ENCODE measurements around the gene UBTD1. TPM values are rescaled to one million over a fixed set of nuclear protein-coding genes. Genes with fewer than 3 reads are reported as not detected.

UBTD1 gene, protein sequence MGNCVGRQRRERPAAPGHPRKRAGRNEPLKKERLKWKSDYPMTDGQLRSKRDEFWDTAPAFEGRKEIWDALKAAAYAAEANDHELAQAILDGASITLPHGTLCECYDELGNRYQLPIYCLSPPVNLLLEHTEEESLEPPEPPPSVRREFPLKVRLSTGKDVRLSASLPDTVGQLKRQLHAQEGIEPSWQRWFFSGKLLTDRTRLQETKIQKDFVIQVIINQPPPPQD
- total RNA-seq: 29.7 and 34.0 TPM in 2 replicates

DNA sequence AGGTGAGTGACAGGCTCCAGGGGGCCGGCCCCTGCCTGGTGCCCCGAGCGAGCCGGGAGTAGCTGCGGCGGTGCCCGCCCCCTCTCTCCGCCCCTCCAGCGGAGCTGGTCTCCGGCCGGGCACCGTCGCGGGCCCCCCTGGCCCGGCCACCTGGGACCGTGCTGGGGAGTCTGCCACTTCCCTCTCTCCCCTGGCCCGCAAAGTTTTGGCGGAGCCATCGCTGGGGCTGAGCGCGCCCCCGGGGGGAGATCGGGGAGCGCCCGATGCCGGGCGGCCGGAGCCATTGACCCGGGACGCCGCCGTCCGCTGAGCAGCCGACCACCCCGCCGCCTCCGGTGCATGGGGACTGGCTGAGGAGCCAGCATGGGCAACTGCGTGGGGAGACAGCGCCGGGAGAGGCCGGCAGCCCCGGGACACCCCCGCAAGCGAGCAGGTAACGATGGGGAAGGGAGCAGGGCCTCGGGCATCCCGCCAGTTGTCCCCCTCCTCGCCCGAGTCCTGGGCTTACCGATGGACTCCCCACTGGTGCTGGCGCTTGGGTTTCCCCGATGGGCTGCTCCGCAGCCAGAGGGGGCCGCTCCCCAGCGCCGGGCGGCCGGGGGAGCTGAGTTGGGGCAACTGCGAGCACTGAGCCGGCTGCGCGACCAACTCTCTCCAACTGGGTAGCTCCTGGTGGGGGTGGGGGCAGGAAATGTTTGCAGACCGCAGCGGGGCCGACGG lies at the start of gene UBTD1:
UBTD1 (plus strand) TSS at position 84 of the 720 bp plus-strand sequence; CDS start at position 364, 280 bp downstream.

DNA sequence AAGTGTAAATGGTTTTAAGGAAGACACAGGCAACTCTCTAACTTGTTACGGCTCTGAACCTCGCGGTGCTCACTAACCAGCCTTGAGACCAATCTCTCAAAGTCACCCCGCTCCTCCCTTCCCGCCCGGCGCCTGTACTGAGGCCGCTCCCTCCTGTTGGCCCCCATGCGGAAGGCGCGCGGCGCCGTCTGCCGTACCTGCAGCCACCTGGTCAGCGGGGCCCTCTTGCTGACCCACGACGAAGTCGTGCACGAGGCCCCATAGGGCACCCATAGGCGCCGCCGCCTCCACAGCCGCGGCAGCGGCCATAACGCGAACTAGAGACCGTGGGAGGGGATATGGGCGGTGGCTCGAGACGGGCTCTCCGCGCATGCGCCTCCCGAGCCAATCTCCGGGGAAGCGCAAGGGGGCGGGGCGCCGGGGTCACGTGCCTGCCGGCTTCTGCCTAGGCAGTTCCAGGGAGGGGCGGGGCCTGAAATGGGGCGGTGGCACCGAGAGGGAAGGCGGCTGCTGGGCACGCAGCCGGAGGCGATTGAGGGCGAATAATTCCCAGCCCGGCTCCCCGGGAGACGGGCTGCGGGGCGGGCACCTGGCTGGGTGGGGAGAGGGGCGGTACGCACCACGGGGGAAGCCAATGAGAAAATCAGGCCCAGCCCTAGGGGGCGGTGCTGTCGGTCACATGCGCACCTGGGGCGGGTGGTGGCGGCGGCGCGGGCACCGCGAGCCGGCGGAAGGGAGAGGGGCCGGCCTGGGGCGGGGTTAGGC lies 466 bp upstream of the UBTD1 start, which contains the start of gene MMS19:
MMS19 (minus strand) TSS at position 347 of the 765 bp plus-strand sequence; CDS start at position 309, 38 bp downstream.

DNA sequence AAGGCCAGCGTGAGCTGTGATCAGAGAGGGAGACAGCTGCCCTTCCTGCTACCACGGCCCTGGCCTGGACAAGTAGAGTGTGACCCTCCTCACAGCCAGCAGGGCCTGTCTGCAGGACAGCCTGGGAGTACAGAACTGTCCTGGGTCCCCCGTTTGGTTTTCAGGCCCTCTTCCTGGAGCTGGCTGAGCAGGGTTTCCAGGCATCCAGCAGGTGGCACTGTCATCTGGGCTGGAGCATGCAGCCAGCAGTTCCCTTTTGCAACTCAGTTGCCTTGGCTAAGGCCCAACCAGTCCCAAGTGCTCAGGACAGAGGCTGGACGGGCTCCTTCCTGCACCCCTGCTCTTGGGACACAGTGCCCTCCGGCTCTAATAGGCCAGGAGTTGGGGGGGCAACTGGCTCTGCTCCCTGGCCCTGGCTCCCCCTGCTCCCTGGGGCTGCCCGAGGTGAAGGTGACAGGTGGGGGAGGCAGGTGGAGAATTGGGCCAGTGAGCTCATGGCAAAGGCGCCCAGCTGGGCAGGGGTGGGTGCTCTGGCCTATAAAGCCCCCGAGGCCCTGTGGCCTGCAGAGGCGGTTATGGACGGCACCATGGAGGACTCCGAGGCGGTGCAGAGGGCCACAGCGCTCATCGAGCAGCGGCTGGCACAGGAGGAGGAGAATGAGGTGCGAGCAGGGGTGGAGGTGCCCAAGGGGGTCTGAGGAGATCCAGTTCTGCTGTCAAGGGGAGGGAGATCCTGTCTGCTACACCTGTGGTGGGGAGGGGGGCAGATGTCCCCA lies 73.7 kb downstream of the UBTD1 start, which contains the start of gene ANKRD2:
ANKRD2 (plus strand) TSS at position 566 of the 776 bp plus-strand sequence; CDS start at position 576, 10 bp downstream.

DNA sequence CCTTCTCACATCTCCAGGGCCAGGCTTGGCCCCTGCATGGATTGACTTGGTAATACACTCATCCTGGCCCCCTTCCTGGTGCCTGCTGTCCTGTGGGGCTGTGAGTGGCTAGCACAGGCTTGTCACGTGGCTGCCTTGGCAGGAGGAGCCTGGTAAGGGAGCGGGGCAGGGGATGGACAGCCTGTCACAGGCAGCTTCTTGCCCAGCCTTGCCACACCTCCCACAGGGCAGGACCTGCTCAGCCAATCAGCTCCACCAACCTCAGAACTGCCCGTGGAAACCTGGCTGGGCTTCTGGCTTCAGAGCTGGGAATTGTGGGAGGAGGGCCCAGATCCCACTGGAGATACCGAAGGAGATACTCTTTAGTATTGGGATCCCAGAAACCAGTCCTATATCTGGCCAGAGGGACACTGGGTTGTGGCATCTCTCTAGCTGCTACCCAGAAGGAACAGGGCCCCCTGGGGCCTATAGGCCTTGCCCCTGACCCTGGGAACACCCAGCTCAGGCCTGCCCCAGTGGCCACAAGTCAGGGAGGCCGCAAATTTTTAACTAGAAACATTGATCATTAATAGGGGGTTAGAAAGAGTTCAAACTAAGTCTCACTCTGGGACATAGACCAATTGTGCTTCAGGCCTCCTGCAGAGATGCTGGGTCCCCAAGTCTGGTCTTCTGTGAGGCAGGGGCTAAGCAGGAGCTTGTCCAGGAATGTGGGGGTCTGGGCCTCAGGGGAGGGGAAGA lies 85.5 kb downstream of the UBTD1 start, which contains the start of gene HOGA1:
HOGA1 (plus strand) TSS at position 330 of the 738 bp plus-strand sequence; CDS start at position 645, 315 bp downstream.

DNA sequence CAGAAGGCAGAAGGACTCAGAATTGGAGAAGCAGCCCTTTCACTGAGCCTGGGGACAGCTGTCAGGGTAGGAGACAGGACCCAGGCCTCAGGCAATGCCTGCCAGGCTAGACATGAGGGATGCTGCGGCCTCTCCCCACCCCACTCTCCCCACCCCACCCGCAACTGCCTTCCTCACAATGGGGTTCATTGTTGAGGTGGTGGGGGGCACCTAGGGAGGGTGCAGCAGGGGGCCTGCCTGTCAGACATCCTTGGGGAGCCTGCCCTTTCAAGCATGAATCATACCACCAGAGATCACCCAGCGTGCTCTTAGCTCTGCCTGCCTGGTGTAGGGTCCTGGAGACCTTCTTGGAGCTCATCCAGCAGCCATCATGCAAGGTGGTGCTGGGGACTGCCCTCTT lies 90.8 kb downstream of the UBTD1 start, which contains the start of gene C10orf62:
C10orf62 (plus strand) TSS at position 243 of the 400 bp plus-strand sequence. CDS start 177 bp downstream, outside the sequence.

Other genes with a start within 250 kb of the UBTD1 start
- 4.5 and 10.8 TPM in 2 replicates for gene ARHGAP19, start 206.3 kb upstream of the UBTD1 start, total RNA-seq
- 0.09 and 0.59 TPM in 2 replicates for gene FRAT1, start 179.7 kb upstream of the UBTD1 start, total RNA-seq
- 2.4 and 2.7 TPM in 2 replicates for gene FRAT2, start 164.2 kb upstream of the UBTD1 start, total RNA-seq
- gene RRP12, start 97.6 kb upstream of the UBTD1 start, total RNA-seq: 16.9 and 29.6 TPM in 2 replicates
- gene PGAM1, start 72.7 kb upstream of the UBTD1 start, total RNA-seq: 483 and 606 TPM in 2 replicates
- gene EXOSC1, start 52.9 kb upstream of the UBTD1 start, total RNA-seq: 27.9 and 32.7 TPM in 2 replicates
- gene ZDHHC16, start 52.7 kb upstream of the UBTD1 start, total RNA-seq: 40.6 and 40.7 TPM in 2 replicates
- gene MMS19, start 502 bp upstream of the UBTD1 start, total RNA-seq: 59.7 and 84.2 TPM in 2 replicates
- 0.74 and 0.89 TPM in 2 replicates for gene ANKRD2, start 73.9 kb downstream of the UBTD1 start, total RNA-seq
- under 0.01 and 0.32 TPM in 2 replicates for gene HOGA1, start 85.5 kb downstream of the UBTD1 start, total RNA-seq
- 0.23 and 0.30 TPM in 2 replicates for gene C10orf62, start 90.8 kb downstream of the UBTD1 start, total RNA-seq
- 4.8 and 6.6 TPM in 2 replicates for gene MORN4, start 134.6 kb downstream of the UBTD1 start, total RNA-seq
- gene PI4K2A, start 141.7 kb downstream of the UBTD1 start, total RNA-seq: 25.5 and 28.0 TPM in 2 replicates
- gene AVPI1, start 188.3 kb downstream of the UBTD1 start, total RNA-seq: 10.6 and 11.0 TPM in 2 replicates
- 33.9 and 49.9 TPM in 2 replicates for gene MARVELD1, start 214.8 kb downstream of the UBTD1 start, total RNA-seq
- 33.9 and 34.0 TPM in 2 replicates for gene ZFYVE27, start 238.2 kb downstream of the UBTD1 start, total RNA-seq